ENCODE measurements around the gene DCAF7.

- TF ChIP-seq CTCF (IDR thresholded peaks at IDR 0.05): no peak
- TF ChIP-seq EP300 (IDR thresholded peaks at IDR 0.05): no peak
- TF ChIP-seq POLR2A (IDR thresholded peaks at IDR 0.05): peak; percentile 49 to 75 (median 52)
Observed at GRCh38 chr17:63600569-63601438, 50.5 kb downstream of the DCAF7 start, which contains the start of gene TACO1.
